Hematopoietic multipotent progenitor cell treated with erythropoietin and hydrocortisone succinate and interleukin-3 and kit ligand, for 6 days (in vitro differentiated cells): ENCODE results near the gene SLX1B.
"Not testable (repeated sequence)": the region's sequence is repeated elsewhere in the genome, so short reads cannot be mapped to it uniquely, and the experiment has no call there.

ENCODE experiments used
- DNase-seq: peaks from one replicate; pipeline ENCODE4 v3.0.0-alpha.2; 2015

The SLX1B gene

GRCh38 chr16:29454269-29454668, at the start of gene SLX1B, which contains the start of gene BOLA2:
Gene SLX1B, plus strand, starts transcription at chr16:29454533.
Gene BOLA2, minus strand, starts transcription at chr16:29454351. Its CDS starts 98 bp downstream, at chr16:29454253.
- DNase-seq, result not testable (repeated sequence)

DNA sequence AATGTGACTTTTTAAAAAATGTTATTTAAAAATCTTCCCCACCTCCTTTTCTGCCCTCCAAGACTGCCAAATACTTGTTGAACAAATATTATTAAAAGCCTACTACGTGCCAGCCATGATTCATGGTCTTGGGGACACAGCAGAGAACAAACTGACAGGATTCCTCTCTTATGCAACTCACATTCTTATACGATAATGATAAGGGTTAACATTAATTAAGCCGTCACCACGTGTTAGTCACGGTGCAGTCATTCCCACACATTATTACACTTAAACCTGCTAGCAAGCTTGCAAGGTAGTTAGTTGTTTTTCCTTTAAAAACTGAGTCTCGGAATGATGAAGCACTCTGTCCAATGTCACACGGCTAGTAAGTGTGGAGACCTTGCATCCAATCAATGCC, 49.1 kb upstream of the SLX1B start:
- not testable (repeated sequence) for DNase-seq

DNA sequence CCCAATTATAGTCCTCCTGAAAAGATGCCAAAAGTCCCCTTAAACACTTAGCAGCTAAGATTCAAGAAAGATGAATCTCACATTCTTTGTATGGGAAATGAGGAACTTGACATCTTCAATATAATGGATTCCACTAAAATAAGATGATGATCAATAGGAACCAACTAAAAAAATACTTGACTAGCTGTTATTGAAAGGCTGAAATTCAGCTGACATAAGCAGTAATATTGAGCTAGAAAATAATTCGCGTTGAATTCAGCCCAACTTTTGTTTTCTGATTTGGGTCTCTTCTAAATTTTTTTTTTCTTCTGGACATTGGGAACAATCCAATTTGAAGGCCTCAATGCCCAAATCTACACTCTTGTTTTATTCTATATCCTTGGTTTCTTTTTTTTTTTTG, 30.7 kb upstream of the SLX1B start:
- DNase-seq, result not testable (repeated sequence)

GRCh38 chr16:29425390-29425789, 28.9 kb upstream of the SLX1B start:
- DNase-seq, result not testable (repeated sequence)

- DNase-seq, result not testable (repeated sequence)
These were observed 579 bp upstream of the SLX1B start for GRCh38 chr16:29453754-29454153.

DNA sequence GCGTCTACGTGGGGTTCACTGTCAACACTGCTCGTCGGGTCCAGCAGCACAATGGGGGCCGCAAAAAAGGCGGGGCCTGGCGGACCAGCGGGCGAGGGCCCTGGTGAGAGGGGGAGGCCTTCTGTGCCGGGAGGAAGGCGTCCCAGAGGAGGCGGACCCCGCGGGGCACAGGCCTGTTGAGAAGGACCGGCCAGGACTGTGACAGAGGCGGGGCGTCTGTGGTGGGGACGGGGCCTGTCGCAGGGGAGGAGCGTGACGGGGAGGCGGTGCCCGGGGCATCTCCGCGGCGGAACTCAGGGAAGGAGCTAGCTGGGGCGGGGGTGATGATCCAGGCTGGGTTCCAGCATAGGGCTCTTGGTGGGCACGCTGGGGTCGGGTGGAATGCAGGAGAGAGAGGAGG, 495 bp downstream of the SLX1B start:
- not testable (repeated sequence) for DNase-seq

GRCh38 chr16:29457660-29458059, 3.3 kb downstream of the SLX1B start:
- DNase-seq, result not testable (repeated sequence)

GRCh38 chr16:29459706-29460646, 5.6 kb downstream of the SLX1B start, which contains the start of gene SULT1A4:
Gene SULT1A4, plus strand, starts transcription at chr16:29459913. Its CDS starts 1,473 bp downstream, at chr16:29461386.
- not testable (repeated sequence) for DNase-seq

DNA sequence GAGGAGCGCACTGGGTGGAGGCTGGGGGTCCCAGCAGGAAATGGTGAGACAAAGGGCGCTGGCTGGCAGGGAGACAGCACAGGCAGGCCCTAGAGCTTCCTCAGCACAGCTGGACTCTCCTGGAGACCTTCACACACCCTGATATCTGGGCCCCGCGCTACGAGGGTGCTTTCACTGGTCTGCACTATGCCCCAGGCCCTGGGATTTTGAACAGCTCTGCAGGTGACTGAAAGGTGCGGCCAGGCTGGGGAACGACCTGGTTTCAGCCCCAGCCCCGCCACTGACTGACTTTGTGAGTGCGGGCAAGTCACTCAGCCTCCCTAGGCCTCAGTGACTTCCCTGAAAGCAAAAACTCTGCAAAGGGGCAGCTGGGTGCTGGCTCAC, 6.3 kb downstream of the SLX1B start:
- not testable (repeated sequence) for DNase-seq

DNA sequence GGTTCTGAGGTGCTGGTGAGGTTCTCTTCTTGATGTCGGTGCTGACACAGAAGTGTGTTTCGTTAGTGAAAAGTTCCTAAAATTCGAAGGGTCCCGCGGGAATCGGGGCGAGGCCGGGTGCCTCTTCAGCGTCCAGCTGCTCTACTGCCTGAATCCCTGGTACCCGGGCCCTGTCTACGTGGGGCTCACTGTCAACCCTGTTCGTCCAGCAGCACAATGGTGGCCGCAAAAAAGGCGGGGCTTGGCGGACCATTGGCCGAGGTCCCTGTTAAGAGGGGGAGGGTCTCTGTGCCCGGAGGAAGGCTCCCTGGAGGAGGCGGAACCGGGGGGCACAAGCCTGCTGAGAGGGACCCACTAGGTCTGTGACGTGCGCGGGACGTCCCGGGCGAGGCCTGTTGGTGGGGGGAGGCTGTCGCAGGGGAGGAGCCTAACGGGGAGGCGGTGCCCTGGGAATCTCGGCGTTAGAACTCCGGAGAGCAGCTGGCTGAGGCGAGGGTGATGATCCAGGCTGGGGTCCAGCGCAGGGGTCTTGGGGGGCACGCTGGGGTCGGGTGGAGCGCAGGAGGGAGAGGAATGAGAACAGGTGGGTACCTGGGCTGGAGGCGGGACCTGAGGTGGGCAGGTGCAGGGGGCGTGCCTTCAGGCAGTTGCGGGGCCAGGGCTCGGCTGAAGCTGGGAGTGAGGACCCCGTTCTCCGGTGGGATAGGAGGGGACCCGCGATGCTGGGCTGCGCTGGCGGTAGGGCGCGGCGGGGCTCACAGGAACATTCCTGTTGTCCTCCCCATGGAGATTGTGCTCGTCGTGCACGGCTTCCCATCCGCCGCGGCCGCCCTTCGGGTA, 11.9 kb downstream of the SLX1B start:
- not testable (repeated sequence) for DNase-seq

GRCh38 chr16:29466904-29467303, 12.6 kb downstream of the SLX1B start:
- DNase-seq, result not testable (repeated sequence)

- not testable (repeated sequence) for DNase-seq
These were observed 13.5 kb downstream of the SLX1B start for GRCh38 chr16:29467654-29468366.

- not testable (repeated sequence) for DNase-seq
These were observed 15.3 kb downstream of the SLX1B start for GRCh38 chr16:29469660-29470059.

DNA sequence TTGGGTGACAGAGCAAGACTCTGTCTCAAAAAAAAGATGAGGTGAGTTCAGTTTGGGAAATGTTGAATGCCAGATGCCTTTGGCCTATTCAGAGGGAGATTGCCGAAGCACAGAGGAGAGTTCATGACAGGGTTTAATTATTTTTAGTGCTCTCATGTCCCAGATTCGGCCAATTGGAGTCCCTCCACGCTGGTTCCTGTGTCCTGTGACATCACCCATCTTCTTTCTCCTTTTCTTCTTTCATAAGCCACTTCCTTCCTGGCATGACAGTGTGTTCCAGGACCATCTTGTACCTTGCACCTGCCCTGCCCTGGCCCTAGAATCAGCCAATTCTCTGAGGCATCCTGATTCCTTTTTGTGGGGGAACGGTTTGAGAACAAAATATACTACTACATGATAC, 17.7 kb downstream of the SLX1B start:
- DNase-seq, result not testable (repeated sequence)

DNA sequence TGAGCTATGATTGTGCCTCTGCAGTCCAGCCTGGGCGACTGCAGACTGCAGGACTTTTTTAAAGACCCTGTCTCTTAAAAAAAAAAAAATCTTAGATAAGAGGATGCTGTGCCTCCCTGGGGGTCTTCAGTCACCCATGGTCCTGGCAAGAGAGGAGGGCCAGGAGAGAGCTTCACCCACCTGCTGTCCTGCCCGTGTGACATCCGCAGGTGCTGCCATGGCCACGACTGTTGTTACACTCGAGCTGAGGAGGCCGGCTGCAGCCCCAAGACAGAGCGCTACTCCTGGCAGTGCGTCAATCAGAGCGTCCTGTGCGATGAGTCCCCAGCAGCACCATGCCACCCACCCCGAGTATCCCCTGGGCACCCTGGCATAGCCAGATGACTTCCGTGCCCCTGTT, 27.9 kb downstream of the SLX1B start:
- not testable (repeated sequence) for DNase-seq

- DNase-seq, result not testable (repeated sequence)
These were observed 52.0 kb downstream of the SLX1B start, which contains the start of gene NPIPB12 for GRCh38 chr16:29506308-29506707. Gene NPIPB12, minus strand, starts transcription at chr16:29506408.
